PC-9 (cell line): ENCODE measurements around the gene MCFD2.

ENCODE experiments used
- EZH2 ChIP-seq: fragments of 200-600 bp; sonication (generic); IDR thresholded peaks from 2 replicates; pipeline ENCODE4 v1.8.0; 2017; ENCODE audit warnings: antibody characterized with exemption, low read depth
- TF ChIP-seq, protein P1 (sequence below): fragments of 200-600 bp; sonication (generic); conservative IDR thresholded peaks from 2 replicates; pipeline ENCODE4 v1.6.1; 2017; ENCODE audit warnings: mixed run types, antibody characterized with exemption, mild to moderate bottlenecking, moderate library complexity

DNA sequence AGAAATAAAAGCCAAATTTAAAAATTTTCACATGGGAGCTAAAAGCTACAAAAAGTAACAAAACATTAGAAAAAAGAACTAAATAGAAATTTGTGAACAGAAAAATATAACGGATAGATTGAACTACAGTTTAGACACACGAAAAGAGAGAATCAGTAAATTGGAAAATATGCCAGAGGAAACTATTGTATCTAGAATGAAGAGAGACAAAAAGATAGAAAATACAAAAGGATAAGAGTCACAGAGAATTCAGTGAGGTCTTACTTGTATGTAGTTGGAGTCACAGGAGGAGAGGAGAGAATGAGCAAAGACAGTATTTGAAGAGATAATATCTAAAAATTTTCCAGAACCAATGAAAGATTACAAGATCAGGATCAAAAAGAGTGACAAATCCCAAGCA is 11.3 kb upstream of the MCFD2 start:
- TF ChIP-seq, protein P1, sequence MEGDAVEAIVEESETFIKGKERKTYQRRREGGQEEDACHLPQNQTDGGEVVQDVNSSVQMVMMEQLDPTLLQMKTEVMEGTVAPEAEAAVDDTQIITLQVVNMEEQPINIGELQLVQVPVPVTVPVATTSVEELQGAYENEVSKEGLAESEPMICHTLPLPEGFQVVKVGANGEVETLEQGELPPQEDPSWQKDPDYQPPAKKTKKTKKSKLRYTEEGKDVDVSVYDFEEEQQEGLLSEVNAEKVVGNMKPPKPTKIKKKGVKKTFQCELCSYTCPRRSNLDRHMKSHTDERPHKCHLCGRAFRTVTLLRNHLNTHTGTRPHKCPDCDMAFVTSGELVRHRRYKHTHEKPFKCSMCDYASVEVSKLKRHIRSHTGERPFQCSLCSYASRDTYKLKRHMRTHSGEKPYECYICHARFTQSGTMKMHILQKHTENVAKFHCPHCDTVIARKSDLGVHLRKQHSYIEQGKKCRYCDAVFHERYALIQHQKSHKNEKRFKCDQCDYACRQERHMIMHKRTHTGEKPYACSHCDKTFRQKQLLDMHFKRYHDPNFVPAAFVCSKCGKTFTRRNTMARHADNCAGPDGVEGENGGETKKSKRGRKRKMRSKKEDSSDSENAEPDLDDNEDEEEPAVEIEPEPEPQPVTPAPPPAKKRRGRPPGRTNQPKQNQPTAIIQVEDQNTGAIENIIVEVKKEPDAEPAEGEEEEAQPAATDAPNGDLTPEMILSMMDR, result no peak
- no peak for TF ChIP-seq EZH2
